H1 (cell line): ENCODE measurements around the gene RBP4.

ENCODE experiments used
- GABPA ChIP-seq: IDR thresholded peaks from 2 replicates; pipeline ENCODE4 v1.6.1; 2011; ENCODE audit warnings: mild to moderate bottlenecking, low read length, moderate library complexity, borderline replicate concordance; ENCODE audit not compliant: insufficient read depth
- JUN ChIP-seq: IDR thresholded peaks from 2 replicates; pipeline ENCODE4 v1.6.1; 2011; ENCODE audit warnings: low read depth, mild to moderate bottlenecking, improper control_type of control experiment, low read length
- KDM5A ChIP-seq: fragments of 200-600 bp; IDR thresholded peaks from 2 replicates; pipeline ENCODE4 v1.7.1; 2012; ENCODE audit warnings: mild to moderate bottlenecking, low read length, inconsistent platforms, mixed read lengths
- NRF1 ChIP-seq: IDR thresholded peaks from 2 replicates; pipeline ENCODE4 v1.6.1; 2011; ENCODE audit warnings: mild to moderate bottlenecking, low read depth, low read length, improper control_type of control experiment
- POLR2A ChIP-seq, 2 experiments: IDR thresholded peaks; 1 replicate in 1 of 2; 2 replicates in 1 of 2; pipeline ENCODE4 v1.6.1; 2011; ENCODE audit warnings: low read depth in 2 of 2, low read length in 2 of 2, mild to moderate bottlenecking in 2 of 2; ENCODE audit errors: control extremely low read depth in 1 of 2
- POLR2AphosphoS5 ChIP-seq: IDR thresholded peaks from 2 replicates; pipeline ENCODE4 v1.6.1; 2011; ENCODE audit warnings: low read depth, low read length
- SUZ12 ChIP-seq: fragments of 200-600 bp; sonication (generic); IDR thresholded peaks from 2 replicates; pipeline ENCODE4 v1.6.1; 2012; ENCODE audit warnings: mild to moderate bottlenecking, inconsistent platforms, low read length, moderate library complexity, mixed read lengths
- TAF1 ChIP-seq: IDR thresholded peaks from 2 replicates; pipeline ENCODE4 v1.6.1; 2011; ENCODE audit warnings: mild to moderate bottlenecking, low read depth, low read length
- USF2 ChIP-seq: IDR thresholded peaks from 2 replicates; pipeline ENCODE4 v1.6.1; 2011; ENCODE audit warnings: low read length, improper control_type of control experiment
- TF ChIP-seq, protein P1 (sequence below), 3 experiments: IDR thresholded peaks; 1 replicate in 2 of 3; 2 replicates in 1 of 3; pipeline versions ENCODE4 v1.5.1 to v1.6.1; 2011; ENCODE audit warnings: low read length in 3 of 3, mild to moderate bottlenecking in 3 of 3, inconsistent platforms in 2 of 3, low read depth in 1 of 3, moderate library complexity in 1 of 3; ENCODE audit not compliant: insufficient read depth in 1 of 3; ENCODE audit errors: control extremely low read depth in 1 of 3
- TF ChIP-seq, protein P2 (sequence below): IDR thresholded peaks from 2 replicates; pipeline ENCODE4 v1.6.1; 2012; ENCODE audit warnings: inconsistent platforms

DNA sequence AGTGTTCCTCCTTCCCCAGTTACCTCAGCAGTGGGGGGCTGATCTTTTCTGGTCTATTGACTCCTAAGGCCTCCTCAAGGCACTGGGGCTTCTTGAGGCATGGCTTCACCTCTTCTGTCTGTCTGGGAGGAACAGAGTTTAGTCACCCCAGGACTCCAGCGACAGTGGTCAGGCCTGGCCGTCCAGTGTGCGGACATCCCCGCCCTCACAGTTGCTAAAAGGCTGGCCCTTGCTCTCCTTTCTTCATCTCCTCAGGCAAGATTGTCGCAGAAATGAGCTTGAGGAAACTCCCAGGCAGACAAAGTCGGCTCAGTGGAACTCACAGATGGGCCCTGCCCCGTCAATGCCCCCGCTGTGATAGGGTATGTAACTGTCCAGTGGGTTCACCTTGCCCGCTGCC lies 41.5 kb downstream of the RBP4 start:
- TF ChIP-seq, protein P1, sequence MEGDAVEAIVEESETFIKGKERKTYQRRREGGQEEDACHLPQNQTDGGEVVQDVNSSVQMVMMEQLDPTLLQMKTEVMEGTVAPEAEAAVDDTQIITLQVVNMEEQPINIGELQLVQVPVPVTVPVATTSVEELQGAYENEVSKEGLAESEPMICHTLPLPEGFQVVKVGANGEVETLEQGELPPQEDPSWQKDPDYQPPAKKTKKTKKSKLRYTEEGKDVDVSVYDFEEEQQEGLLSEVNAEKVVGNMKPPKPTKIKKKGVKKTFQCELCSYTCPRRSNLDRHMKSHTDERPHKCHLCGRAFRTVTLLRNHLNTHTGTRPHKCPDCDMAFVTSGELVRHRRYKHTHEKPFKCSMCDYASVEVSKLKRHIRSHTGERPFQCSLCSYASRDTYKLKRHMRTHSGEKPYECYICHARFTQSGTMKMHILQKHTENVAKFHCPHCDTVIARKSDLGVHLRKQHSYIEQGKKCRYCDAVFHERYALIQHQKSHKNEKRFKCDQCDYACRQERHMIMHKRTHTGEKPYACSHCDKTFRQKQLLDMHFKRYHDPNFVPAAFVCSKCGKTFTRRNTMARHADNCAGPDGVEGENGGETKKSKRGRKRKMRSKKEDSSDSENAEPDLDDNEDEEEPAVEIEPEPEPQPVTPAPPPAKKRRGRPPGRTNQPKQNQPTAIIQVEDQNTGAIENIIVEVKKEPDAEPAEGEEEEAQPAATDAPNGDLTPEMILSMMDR (IDR thresholded peaks at IDR 0.05; ENCODE audit: control extremely low read depth in 1 of 3, insufficient read depth in 1 of 3, low read depth in 1 of 3, low read length in 3 of 3): no peak
- TF ChIP-seq TAF1: no peak
- TF ChIP-seq KDM5A: no peak
- TF ChIP-seq POLR2A (IDR thresholded peaks at IDR 0.05; ENCODE audit: control extremely low read depth in 1 of 2, low read depth in 2 of 2, low read length in 2 of 2): no peak
- no peak for TF ChIP-seq JUN
- TF ChIP-seq, protein P2, sequence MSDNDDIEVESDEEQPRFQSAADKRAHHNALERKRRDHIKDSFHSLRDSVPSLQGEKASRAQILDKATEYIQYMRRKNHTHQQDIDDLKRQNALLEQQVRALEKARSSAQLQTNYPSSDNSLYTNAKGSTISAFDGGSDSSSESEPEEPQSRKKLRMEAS: no peak
- no peak for TF ChIP-seq GABPA
- TF ChIP-seq SUZ12: no peak
- no peak for TF ChIP-seq POLR2AphosphoS5
- no peak for TF ChIP-seq NRF1
- TF ChIP-seq USF2: no peak
